B cell (primary cell): ENCODE measurements around the gene KYNU.

Source experiments
- CTCF ChIP-seq: fragments of 200-600 bp; IDR thresholded peaks from one replicate; pipeline ENCODE4 v1.8.0; 2022; ENCODE audit warnings: antibody characterized with exemption, mild to moderate bottlenecking
- EZH2 ChIP-seq: IDR thresholded peaks from 2 replicates; pipeline ENCODE4 v1.6.1; 2012; ENCODE audit warnings: borderline replicate concordance, low read depth, mild to moderate bottlenecking, moderate library complexity, low read length; ENCODE audit not compliant: insufficient read depth, poor library complexity, severe bottlenecking

- no peak for TF ChIP-seq CTCF
- TF ChIP-seq EZH2: no peak
Observed at GRCh38 chr2:142862299-142862698, 15.2 kb upstream of the KYNU start.
